Measurements from ENCODE around the gene METTL27. TPM values are rescaled to one million over a fixed set of nuclear protein-coding genes. Genes with fewer than 3 reads are reported as not detected.

Gene METTL27
- total RNA-seq, 4 donors from 2014 or later, result 0.93 to 7.8 (median 3.5) TPM

DNA sequence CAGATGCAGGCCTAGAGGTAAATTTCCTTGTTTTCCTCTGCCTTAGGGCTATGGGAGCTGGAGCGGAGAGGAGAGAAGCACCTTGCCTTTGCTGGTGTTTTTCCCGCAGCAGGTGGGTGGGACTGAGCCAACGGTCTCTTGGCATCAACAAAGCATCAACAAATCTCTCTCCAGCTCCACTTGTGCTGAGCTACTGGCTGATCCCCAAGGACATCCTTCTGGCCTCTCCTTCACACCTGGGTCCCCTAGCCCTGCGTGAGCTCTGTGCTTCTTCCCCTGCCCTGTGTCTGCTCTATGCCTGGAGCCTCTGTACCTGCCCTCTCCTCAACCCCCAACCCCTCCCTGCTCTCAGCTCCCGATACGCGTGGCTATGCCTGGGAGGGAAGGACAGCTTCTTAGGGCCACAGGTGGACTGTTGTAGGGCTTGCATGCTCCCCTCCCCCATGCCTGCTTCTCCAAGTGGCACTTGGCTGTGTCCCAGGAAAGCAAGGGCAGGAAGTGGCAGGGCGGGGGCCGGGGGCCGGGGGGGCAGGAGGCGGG lies 14.7 kb downstream of the METTL27 start:
- Histone ChIP-seq H3K36me3 (no peaks in the 10 kb centered on the region), H3K27ac (peak overlapping the region in 1 of 4 donors; percentile 10), H3K27me3 (peaks cover 32% of the 10 kb centered on the region), H3K4me1 (peaks cover 0 to 22% (median 11%) of the 10 kb centered on the region in 3 donors), H3K9me3 (no peaks in the 10 kb centered on the region), H3K4me3 (no peak overlapping the region)
- WGBS, 2 donors (ENCODE audit: low coverage in 1 of 2), result 27 to 50% methylated on average over 2 to 5 of the region's 11 CpGs
- TF ChIP-seq POLR2AphosphoS5 (IDR thresholded peaks at IDR 0.05) (no peak), EP300 (IDR thresholded peaks at IDR 0.05) (no peak), POLR2A (IDR thresholded peaks at IDR 0.05) (no peak)
- TF ChIP-seq, protein P1, sequence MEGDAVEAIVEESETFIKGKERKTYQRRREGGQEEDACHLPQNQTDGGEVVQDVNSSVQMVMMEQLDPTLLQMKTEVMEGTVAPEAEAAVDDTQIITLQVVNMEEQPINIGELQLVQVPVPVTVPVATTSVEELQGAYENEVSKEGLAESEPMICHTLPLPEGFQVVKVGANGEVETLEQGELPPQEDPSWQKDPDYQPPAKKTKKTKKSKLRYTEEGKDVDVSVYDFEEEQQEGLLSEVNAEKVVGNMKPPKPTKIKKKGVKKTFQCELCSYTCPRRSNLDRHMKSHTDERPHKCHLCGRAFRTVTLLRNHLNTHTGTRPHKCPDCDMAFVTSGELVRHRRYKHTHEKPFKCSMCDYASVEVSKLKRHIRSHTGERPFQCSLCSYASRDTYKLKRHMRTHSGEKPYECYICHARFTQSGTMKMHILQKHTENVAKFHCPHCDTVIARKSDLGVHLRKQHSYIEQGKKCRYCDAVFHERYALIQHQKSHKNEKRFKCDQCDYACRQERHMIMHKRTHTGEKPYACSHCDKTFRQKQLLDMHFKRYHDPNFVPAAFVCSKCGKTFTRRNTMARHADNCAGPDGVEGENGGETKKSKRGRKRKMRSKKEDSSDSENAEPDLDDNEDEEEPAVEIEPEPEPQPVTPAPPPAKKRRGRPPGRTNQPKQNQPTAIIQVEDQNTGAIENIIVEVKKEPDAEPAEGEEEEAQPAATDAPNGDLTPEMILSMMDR (IDR thresholded peaks at IDR 0.05), result no peak
- ATAC-seq, result no peak

GRCh38 chr7:73824986-73825385 lies 17.3 kb downstream of the METTL27 start:
- ATAC-seq, result no peak
- H3K4me1 ChIP-seq, result peaks cover 0 to 13% (median 8%) of the 10 kb centered on the region in 3 donors
- H3K4me3 ChIP-seq, result no peak overlapping the region
- WGBS, 2 donors (ENCODE audit: low coverage in 1 of 2), result 67% methylated on average over 1 of the region's 9 CpGs; no CpG with 5 or more reads in 1 of the 2 donors
- H3K9me3 ChIP-seq, result no peaks in the 10 kb centered on the region
- TF ChIP-seq POLR2A (IDR thresholded peaks at IDR 0.05), result no peak
- TF ChIP-seq, protein P1 (IDR thresholded peaks at IDR 0.05), result no peak
- no peak for TF ChIP-seq POLR2AphosphoS5 (IDR thresholded peaks at IDR 0.05)
- no peak for TF ChIP-seq EP300 (IDR thresholded peaks at IDR 0.05)
- peaks cover 6% of the 10 kb centered on the region for H3K27me3 ChIP-seq
- H3K27ac ChIP-seq, result no peak overlapping the region
- H3K36me3 ChIP-seq, result no peaks in the 10 kb centered on the region

GRCh38 chr7:73823873-73824592 lies 18.3 kb downstream of the METTL27 start:
- no peaks in the 10 kb centered on the region for H3K36me3 ChIP-seq
- no peaks in the 10 kb centered on the region for H3K27me3 ChIP-seq
- H3K27ac ChIP-seq, result no peak overlapping the region
- TF ChIP-seq POLR2AphosphoS5 (IDR thresholded peaks at IDR 0.05), result no peak
- no peak for TF ChIP-seq POLR2A (IDR thresholded peaks at IDR 0.05)
- TF ChIP-seq EP300 (IDR thresholded peaks at IDR 0.05), result no peak
- TF ChIP-seq, protein P1 (IDR thresholded peaks at IDR 0.05), result no peak
- H3K4me1 ChIP-seq, result peaks cover 0 to 13% (median 8%) of the 10 kb centered on the region in 3 donors
- no peak overlapping the region for H3K4me3 ChIP-seq
- H3K9me3 ChIP-seq, result no peaks in the 10 kb centered on the region
- ATAC-seq, result no peak
- WGBS, 2 donors (ENCODE audit: low coverage in 1 of 2), result 78 to 82% methylated on average over 7 of the region's 11 CpGs

- peak overlapping the region in 1 of 4 donors; percentile 48 for H3K27ac ChIP-seq
- no peak overlapping the region for H3K4me3 ChIP-seq
- H3K9me3 ChIP-seq, result no peaks in the 10 kb centered on the region
- 82% methylated on average over 5 of the region's 5 CpGs; no CpG with 5 or more reads in 1 of the 2 donors for WGBS, 2 donors (ENCODE audit: low coverage in 1 of 2)
- H3K27me3 ChIP-seq, result no peaks in the 10 kb centered on the region
- no peak for ATAC-seq
- H3K36me3 ChIP-seq, result no peaks in the 10 kb centered on the region
- H3K4me1 ChIP-seq, result peaks cover 0 to 11% (median 8%) of the 10 kb centered on the region in 3 donors
- TF ChIP-seq POLR2A (IDR thresholded peaks at IDR 0.05), result no peak
- TF ChIP-seq EP300 (IDR thresholded peaks at IDR 0.05), result no peak
- TF ChIP-seq, protein P1 (IDR thresholded peaks at IDR 0.05), result no peak
- TF ChIP-seq POLR2AphosphoS5 (IDR thresholded peaks at IDR 0.05), result no peak
Observed at GRCh38 chr7:73823257-73823656, 19.1 kb downstream of the METTL27 start.

Data from gastroesophageal sphincter (tissue), 4 donors.